Measurements from ENCODE around the gene DHODH. TPM values are rescaled to one million over a fixed set of nuclear protein-coding genes. Genes with fewer than 3 reads are reported as not detected.

Gene DHODH
- total and polyA plus RNA-seq, 2 experiments from 2014 or later: 10.7 to 15.1 TPM

GRCh38 chr16:72044825-72045359 is 36.3 kb downstream of the DHODH start (continued):
- no peak for TF ChIP-seq ETS1 (IDR thresholded peaks at IDR 0.05)
- no peak for TF ChIP-seq REST (IDR thresholded peaks at IDR 0.05; ENCODE audit: unreplicated experiment)
- TF ChIP-seq EZH2 (IDR thresholded peaks at IDR 0.05; ENCODE audit: low read depth, unreplicated experiment): no peak

GRCh38 chr16:72049110-72049509 is 40.6 kb downstream of the DHODH start:
- peaks cover 2% of the 10 kb centered on the region for H3K27me3 Mint-ChIP-seq (ENCODE audit: insufficient read depth, low read depth, poor library complexity)
- no peaks in the 10 kb centered on the region for H3F3A ChIP-seq (replicated peaks; ENCODE audit: low read depth)
- no peaks in the 10 kb centered on the region for H3K36me3 ChIP-seq (ENCODE audit: insufficient read depth)
- no peaks in the 10 kb centered on the region for H3K27me3 ChIP-seq (ENCODE audit: insufficient read depth)
- no peak overlapping the region for H3K4me3 Mint-ChIP-seq
- no peak for ATAC-seq
- H3K4me3 ChIP-seq: no peak overlapping the region
- H3K9me2 ChIP-seq (ENCODE audit: insufficient read depth): no peaks in the 10 kb centered on the region
- H4K20me1 ChIP-seq (replicated peaks; ENCODE audit: insufficient read depth): no peaks in the 10 kb centered on the region
- TF ChIP-seq NANOG (IDR thresholded peaks at IDR 0.05; ENCODE audit: borderline replicate concordance) (no peak), ETS1 (IDR thresholded peaks at IDR 0.05) (no peak)
- no peaks in the 10 kb centered on the region for H3K4me1 ChIP-seq (ENCODE audit: insufficient read depth)
- no peaks in the 10 kb centered on the region for H3K4me1 Mint-ChIP-seq
- DNase-seq (ENCODE audit: low spot score): no peak
- H3K4me2 ChIP-seq: no peak overlapping the region
- no peaks in the 10 kb centered on the region for H3K79me2 ChIP-seq (replicated peaks; ENCODE audit: insufficient read depth)
- H3K36me3 Mint-ChIP-seq (ENCODE audit: low read depth): 0 out of 3 replicates have a peak, but pooled peaks cover 4% of the 10 kb centered on the region
- peaks cover 16% of the 10 kb centered on the region for H3K9me3 Mint-ChIP-seq
- H2AFZ ChIP-seq: no peak overlapping the region
- no peak overlapping the region for H3K27ac Mint-ChIP-seq
- H3K27ac ChIP-seq (ENCODE audit: low read depth): no peak overlapping the region

GRCh38 chr16:72050769-72051464 is 42.4 kb downstream of the DHODH start:
- DNase-seq (ENCODE audit: low spot score) (no peak), ATAC-seq (no peak)
- Histone ChIP-seq H3K9me2 (ENCODE audit: insufficient read depth) (no peaks in the 10 kb centered on the region), H4K20me1 (replicated peaks; ENCODE audit: insufficient read depth) (no peaks in the 10 kb centered on the region), H3K27me3 (ENCODE audit: insufficient read depth) (no peaks in the 10 kb centered on the region), H3K27ac (ENCODE audit: low read depth) (no peak overlapping the region), H3K36me3 (ENCODE audit: insufficient read depth) (no peaks in the 10 kb centered on the region), H2AFZ (no peak overlapping the region), H3K79me2 (replicated peaks; ENCODE audit: insufficient read depth) (no peaks in the 10 kb centered on the region), H3K4me3 (no peak overlapping the region), H3F3A (replicated peaks; ENCODE audit: low read depth) (no peaks in the 10 kb centered on the region), H3K4me2 (no peak overlapping the region), H3K4me1 (ENCODE audit: insufficient read depth) (no peaks in the 10 kb centered on the region)
- Mint-ChIP-seq H3K27ac (no peak overlapping the region), H3K9me3 (peaks cover 16% of the 10 kb centered on the region), H3K4me3 (no peak overlapping the region), H3K36me3 (ENCODE audit: low read depth) (0 out of 3 replicates have a peak, but pooled peaks cover 4% of the 10 kb centered on the region), H3K4me1 (no peaks in the 10 kb centered on the region), H3K27me3 (ENCODE audit: insufficient read depth, low read depth, poor library complexity) (peaks cover 5% of the 10 kb centered on the region)
- no peak for TF ChIP-seq STAT1 (IDR thresholded peaks at IDR 0.05; ENCODE audit: unreplicated experiment)
- TF ChIP-seq ZNF114 (CRISPR knock-in tag; IDR thresholded peaks at IDR 0.05): no peak
- no peak for TF ChIP-seq EZH2phosphoT487 (IDR thresholded peaks at IDR 0.05; ENCODE audit: unreplicated experiment)
- TF ChIP-seq CTCF (conservative IDR thresholded peaks at IDR 0.05; ENCODE audit: low read depth in 2 of 2): no peak
